Panc1 (cell line): Measurements from ENCODE around the gene RAB28.

ENCODE experiments used
- CTCF ChIP-seq: fragments of 450-650 bp; IDR thresholded peaks from 2 replicates; pipeline ENCODE4 v1.5.1; 2017; ENCODE audit warnings: mild to moderate bottlenecking
- SIN3A ChIP-seq: IDR thresholded peaks from 2 replicates; pipeline ENCODE4 v1.6.1; 2012; ENCODE audit warnings: low read depth, mild to moderate bottlenecking, low read length, moderate library complexity, borderline replicate concordance; ENCODE audit not compliant: insufficient read depth

GRCh38 chr4:13523105-13523477, 39.0 kb upstream of the RAB28 start:
- TF ChIP-seq CTCF (no peak), SIN3A (no peak)
